HL-60 (cell line): ENCODE measurements around the gene LST1.
A peak's percentile ranks its signal among the peaks of the same experiment; 100 is the strongest.

ENCODE experiments used
- POLR2AphosphoS5 ChIP-seq: IDR thresholded peaks from 2 replicates; pipeline ENCODE4 v1.6.1; 2012; ENCODE audit warnings: low read depth
- SPI1 ChIP-seq: IDR thresholded peaks from 2 replicates; pipeline ENCODE4 v1.6.1; 2012; ENCODE audit warnings: low read depth, mild to moderate bottlenecking, borderline replicate concordance
- TF ChIP-seq, protein P1 (sequence below): IDR thresholded peaks from one replicate; pipeline ENCODE4 v1.5.1; 2011; ENCODE audit warnings: low read length, control low read depth, inconsistent platforms; ENCODE audit not compliant: insufficient read depth

DNA sequence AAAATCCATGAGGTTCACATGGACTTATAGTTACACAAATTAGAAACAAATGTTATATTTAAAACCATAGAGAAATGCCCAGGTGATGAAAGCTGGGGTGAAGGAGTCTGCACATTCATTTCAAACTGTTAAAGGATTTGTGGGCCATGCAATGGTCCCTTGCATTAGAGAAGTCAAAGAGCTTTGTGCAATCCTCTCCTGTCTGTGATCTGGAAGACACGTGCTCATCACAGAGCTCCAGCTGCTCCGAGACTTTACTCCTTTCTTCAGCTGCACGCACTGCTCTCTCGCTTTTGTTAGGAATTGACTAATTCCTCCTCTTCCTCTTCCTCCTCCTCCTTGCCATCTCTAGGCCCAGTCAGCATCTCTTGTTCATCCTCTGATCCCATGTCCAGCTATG lies 24.9 kb downstream of the LST1 start:
- TF ChIP-seq, protein P1, sequence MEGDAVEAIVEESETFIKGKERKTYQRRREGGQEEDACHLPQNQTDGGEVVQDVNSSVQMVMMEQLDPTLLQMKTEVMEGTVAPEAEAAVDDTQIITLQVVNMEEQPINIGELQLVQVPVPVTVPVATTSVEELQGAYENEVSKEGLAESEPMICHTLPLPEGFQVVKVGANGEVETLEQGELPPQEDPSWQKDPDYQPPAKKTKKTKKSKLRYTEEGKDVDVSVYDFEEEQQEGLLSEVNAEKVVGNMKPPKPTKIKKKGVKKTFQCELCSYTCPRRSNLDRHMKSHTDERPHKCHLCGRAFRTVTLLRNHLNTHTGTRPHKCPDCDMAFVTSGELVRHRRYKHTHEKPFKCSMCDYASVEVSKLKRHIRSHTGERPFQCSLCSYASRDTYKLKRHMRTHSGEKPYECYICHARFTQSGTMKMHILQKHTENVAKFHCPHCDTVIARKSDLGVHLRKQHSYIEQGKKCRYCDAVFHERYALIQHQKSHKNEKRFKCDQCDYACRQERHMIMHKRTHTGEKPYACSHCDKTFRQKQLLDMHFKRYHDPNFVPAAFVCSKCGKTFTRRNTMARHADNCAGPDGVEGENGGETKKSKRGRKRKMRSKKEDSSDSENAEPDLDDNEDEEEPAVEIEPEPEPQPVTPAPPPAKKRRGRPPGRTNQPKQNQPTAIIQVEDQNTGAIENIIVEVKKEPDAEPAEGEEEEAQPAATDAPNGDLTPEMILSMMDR: no peak
- TF ChIP-seq POLR2AphosphoS5: peak; percentile 49; the same call in 1 of the 2 replicates
- TF ChIP-seq SPI1: peak; percentile 21; the same call in 1 of the 2 replicates
